AG10803 (cell line): ENCODE data around the gene BIN1.

ENCODE experiments used
- DNase-seq: peaks from one replicate; pipeline ENCODE4 v3.0.0; 2010; ENCODE audit warnings: low read depth
- H3K4me3 ChIP-seq: 2 replicates; pipeline ENCODE4 v1.5.1; 2011; ENCODE audit warnings: mild to moderate bottlenecking, low read length, control low read depth
- TF ChIP-seq, protein P1 (sequence below): conservative IDR thresholded peaks from 2 replicates; pipeline ENCODE4 v1.5.1; 2011; ENCODE audit warnings: mild to moderate bottlenecking, low read length, control low read depth, inconsistent platforms

BIN1 gene

DNA sequence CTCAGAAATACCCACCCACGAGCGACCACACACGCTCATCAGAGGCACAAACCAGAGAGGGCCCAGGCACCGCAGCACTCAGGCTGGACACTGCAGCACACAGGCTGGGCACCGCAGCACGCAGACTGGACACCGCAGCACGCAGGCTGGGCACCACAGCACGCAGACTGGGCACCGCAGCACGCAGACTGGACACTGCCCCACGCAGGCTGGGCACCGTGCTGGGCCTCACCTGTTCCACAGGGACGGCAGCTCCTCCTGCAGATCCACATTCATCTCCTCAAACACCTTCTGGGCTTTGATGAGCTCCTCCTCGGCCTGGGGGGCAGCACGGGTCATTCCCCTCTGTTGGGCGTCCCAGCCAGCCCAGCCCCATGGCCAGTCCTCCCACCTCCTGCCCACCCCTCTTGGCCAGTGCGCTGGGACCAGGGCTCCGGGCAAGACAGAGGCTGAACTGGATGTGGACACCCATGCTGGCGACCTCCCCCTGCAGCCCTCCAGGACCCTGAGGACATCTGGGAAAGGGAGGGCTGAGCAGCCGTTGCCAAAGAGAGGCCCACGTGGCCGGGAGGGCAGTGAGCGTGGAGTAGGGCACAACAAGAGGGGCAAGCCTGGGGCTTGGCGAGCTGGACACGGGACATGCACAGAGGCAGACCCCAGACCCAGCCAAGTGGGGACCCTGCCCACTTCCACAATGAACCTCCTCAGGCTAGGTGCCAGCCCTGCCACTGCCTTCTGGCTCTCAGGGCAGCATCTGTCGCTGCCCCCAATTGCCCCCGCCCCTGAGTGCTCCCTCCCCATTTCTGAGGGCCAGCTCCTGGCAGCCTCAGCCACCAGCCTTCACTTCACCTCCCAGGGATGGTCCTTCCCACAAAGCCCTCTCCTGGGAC lies 43.0 kb downstream of the BIN1 start:
- TF ChIP-seq, protein P1, sequence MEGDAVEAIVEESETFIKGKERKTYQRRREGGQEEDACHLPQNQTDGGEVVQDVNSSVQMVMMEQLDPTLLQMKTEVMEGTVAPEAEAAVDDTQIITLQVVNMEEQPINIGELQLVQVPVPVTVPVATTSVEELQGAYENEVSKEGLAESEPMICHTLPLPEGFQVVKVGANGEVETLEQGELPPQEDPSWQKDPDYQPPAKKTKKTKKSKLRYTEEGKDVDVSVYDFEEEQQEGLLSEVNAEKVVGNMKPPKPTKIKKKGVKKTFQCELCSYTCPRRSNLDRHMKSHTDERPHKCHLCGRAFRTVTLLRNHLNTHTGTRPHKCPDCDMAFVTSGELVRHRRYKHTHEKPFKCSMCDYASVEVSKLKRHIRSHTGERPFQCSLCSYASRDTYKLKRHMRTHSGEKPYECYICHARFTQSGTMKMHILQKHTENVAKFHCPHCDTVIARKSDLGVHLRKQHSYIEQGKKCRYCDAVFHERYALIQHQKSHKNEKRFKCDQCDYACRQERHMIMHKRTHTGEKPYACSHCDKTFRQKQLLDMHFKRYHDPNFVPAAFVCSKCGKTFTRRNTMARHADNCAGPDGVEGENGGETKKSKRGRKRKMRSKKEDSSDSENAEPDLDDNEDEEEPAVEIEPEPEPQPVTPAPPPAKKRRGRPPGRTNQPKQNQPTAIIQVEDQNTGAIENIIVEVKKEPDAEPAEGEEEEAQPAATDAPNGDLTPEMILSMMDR, result no peak
- DNase-seq, result no peak
- H3K4me3 ChIP-seq, result no peak overlapping the region

DNA sequence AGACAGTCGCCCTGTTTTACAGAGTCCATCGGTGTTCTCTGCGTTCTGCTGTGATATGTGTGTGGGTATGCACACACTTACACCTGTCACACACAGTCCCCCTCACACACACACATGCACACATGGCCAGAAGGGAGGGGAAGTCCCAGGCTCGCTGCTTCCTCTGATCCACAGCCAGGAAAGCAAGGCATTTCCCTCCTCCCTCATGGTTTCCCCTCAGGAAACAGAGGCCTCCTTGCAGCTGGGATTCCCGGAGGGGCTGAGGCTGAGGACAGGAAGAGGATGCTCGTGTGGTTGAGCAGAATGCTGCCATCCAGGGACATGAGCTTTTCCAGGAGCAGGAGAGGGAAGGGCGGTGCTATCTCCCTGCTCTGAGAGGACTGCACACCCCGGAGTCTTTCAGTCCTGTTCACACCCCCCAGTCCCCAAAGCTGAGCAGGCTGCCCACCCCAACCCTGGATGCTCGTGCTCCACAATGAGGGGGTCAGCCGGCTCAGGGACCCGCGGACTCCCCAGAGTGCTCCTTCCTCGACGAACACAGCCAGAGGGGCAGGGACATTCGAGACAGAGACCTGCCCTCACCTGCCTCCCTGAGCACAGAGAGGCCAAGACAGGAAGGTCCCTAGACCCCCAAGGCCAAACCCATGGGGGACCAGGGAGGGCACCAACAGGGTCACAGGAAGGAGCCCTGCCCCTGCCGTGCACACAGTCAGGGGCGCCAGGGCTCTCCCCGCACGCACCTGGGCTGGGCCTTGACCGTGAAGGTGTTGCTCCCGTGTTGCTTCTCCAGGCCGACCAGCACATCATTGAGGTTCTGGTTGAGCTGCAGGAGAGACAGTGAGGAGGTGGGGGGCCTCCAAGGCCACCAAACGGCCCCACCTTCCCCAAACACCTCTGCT lies 45.3 kb downstream of the BIN1 start:
- TF ChIP-seq, protein P1, result no peak
- peak; percentile 21 for DNase-seq
- no peak overlapping the region for H3K4me3 ChIP-seq

DNA sequence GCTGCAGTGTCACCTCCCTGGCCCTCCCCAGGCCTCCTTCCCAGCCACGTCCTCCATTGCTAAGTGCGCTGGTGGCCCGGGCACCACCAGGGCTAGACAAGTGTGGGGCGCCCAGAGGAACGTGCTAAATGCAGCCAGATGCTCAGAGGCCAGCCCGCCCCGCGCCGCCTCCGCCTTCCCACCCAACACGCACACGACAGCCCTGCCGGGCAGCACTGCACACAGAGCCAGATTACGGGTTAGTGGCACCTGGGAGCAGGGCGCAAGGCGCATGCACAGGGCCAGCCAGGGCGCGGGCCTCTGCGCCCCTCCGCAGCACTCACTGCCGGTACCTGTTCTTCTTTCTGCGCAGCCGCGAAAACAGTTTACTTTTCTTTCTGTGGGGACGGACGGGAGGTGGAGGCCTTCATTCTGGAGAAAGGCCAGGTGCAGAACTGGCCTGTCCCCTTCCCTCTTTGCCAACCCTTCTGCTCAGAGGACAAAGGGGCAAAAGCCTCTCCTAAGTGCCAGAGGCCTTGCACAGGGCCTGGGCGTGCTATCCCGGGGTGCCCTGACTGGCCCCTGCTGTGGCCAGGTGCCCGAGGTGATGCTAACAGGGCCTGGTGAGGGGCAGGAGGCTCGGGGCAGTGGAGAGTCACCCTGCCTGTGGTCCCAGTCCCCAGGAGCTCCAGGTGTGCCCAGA lies 46.5 kb downstream of the BIN1 start:
- DNase-seq, result no peak
- H3K4me3 ChIP-seq, result no peak overlapping the region
- TF ChIP-seq, protein P1, result no peak

DNA sequence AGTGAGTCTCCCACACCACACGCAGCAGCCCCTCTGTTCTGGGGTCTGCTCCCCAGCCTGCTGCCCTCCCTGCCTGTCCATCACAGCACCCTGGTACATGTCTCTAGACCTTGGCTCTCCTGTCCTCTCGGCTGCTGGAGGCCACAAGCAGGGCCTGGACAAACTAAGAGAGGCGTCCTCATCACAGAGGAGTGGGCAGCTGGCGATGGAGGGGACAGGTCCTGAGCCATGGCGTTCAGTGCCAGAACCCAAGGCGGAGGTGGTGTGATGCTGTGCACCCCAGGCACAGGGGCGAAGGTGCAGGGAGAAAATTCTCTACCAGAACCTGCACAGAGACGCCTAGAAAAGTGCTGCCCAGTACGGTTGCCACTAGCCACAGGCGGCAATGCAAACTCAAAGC lies 47.4 kb downstream of the BIN1 start:
- TF ChIP-seq, protein P1, result no peak
- no peak overlapping the region for H3K4me3 ChIP-seq
- no peak for DNase-seq

DNA sequence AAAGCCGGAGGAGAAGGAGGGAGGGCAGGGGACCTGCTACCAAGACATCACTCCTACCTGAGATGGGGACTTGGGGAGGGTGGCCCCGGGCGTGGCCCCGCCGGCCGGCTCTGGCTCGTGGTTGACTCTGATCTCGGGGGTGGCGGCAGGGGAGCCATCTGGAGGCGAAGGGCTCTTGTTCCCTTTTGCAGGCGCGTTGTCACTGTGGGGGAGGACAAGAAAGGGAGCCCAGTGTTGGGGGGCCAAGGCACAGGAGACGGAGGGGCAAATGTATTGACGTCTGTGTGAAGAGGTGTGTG lies 48.1 kb downstream of the BIN1 start:
- TF ChIP-seq, protein P1, result no peak
- DNase-seq, result no peak
- no peak overlapping the region for H3K4me3 ChIP-seq

DNA sequence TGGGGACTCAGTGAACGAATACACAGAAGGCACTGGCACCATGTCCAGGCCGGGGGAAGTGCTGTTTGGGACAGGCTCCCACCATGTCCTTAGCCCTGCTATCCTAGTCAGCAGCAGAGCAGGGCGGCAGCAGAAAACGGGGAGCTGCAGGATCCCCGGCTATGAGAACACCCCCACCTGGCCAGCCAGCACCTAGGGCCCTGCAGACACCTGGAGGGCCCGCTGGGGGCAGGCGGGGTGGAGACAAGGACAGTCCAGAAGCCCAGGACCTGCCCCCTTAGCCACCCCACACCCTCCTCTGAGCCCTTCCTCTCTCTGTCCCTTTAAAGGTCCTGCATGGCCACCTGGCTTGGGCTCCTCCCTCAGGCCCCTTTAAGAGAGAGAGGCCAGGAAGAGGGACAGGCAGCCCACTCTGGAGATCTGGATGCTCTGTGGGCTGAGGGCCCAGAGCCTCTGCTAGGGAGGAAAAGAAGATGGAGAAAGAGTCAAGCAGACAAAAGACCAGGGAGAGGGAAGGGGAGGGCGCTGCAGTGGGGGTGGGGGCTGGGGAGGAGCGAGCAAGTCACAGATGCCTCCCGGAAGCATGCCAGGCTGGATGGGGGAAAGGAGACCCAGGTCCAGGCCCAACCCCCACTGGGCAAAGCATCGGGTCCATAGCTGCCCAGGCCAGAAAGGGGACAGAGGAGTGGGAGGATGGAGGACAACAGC lies 48.6 kb downstream of the BIN1 start:
- TF ChIP-seq, protein P1, result no peak
- DNase-seq, result no peak
- no peak overlapping the region for H3K4me3 ChIP-seq
